Tibial nerve (tissue), 4 donors: Measurements from ENCODE around the gene ADM5.

Experiments used
- CTCF ChIP-seq, 5 experiments: fragments of 200-600 bp in 3 of 5; fragments of 450-650 bp in 2 of 5; sonication (generic) in 3 of 5; IDR thresholded peaks; one replicate each; pipeline ENCODE4 v1.5.1; 2016 to 2019; ENCODE audit warnings: antibody characterized with exemption in 5 of 5, mild to moderate bottlenecking in 3 of 5, moderate library complexity in 2 of 5
- EP300 ChIP-seq, 2 donors: sonication (generic); formaldehyde crosslinking; IDR thresholded peaks; one replicate each; pipeline ENCODE4 v1.6.1; 2017; ENCODE audit warnings: antibody characterized with exemption in 2 of 2, mild to moderate bottlenecking in 1 of 2
- POLR2A ChIP-seq, 2 donors: fragments of 450-650 bp; IDR thresholded peaks; one replicate each; pipeline ENCODE4 v1.6.1; 2017; ENCODE audit warnings: antibody characterized with exemption in 2 of 2, mild to moderate bottlenecking in 2 of 2, moderate library complexity in 2 of 2

- TF ChIP-seq CTCF (IDR thresholded peaks at IDR 0.05) (no peak), POLR2A (IDR thresholded peaks at IDR 0.05) (no peak), EP300 (IDR thresholded peaks at IDR 0.05) (no peak)
These were observed 48.9 kb downstream of the ADM5 start for GRCh38 chr19:49738268-49738667.
